Measurements from ENCODE around the gene CDON. TPM values are rescaled to one million over a fixed set of nuclear protein-coding genes. Genes with fewer than 3 reads are reported as not detected.

The CDON gene
- total and polyA plus RNA-seq, 2 donors (not counting 3 experiments of a cell fraction or from before 2014, with no cell fraction given) = 1.6 to 3.8 TPM

DNA sequence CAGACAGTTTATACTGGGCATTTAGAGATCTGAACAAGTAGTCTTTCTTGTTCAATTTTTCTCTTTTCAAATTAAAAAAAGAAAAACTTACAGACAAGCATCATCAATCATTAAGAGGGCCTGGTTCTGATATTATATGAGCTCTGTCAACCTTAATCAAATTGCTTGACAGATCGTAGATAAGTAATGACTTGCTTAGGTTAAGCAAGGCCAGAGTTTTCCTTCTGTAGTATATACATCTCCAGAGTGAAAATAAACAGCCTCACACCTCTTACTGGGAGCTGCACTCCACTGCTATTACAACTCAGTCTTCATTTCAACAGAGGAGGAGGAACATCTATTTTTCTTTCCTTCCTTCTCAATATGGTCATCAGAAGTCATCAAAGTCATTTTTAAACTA is 13.5 kb downstream of the CDON start:
- Histone ChIP-seq H4K20me1 (replicated peaks; ENCODE audit: control insufficient read depth, extremely low read depth, insufficient read depth, low read length) (no peaks in the 10 kb centered on the region), H3K27me3 (ENCODE audit: control insufficient read depth in 2 of 2, insufficient read depth in 2 of 2, low read length in 2 of 2) (peaks cover 2 to 4% of the 10 kb centered on the region in 2 experiments), H3K9ac (replicated peaks; ENCODE audit: extremely low read depth, insufficient read depth, low read length) (no peak overlapping the region), H3K4me2 (ENCODE audit: insufficient read depth, low read length) (no peak overlapping the region), H3K4me3 (replicated peaks in 1 of 3; ENCODE audit: insufficient read depth in 1 of 3, low read depth in 1 of 3, low read length in 3 of 3) (no peak overlapping the region), H3K79me2 (ENCODE audit: control insufficient read depth, insufficient read depth, low read length) (no peaks in the 10 kb centered on the region), H3K9me3 (replicated peaks; ENCODE audit: control insufficient read depth, insufficient read depth, low read length) (no peaks in the 10 kb centered on the region), H3K36me3 (ENCODE audit: control insufficient read depth in 2 of 2, extremely low read depth in 1 of 2, insufficient read depth in 2 of 2, low read length in 2 of 2) (no peaks in the 10 kb centered on the region), H3K27ac (ENCODE audit: insufficient read depth, low read depth, low read length) (no peak overlapping the region), H2AFZ (ENCODE audit: low read depth, low read length) (no peak overlapping the region), H3K9me1 (replicated peaks; ENCODE audit: control insufficient read depth, extremely low read depth, insufficient read depth, low read length) (no peaks in the 10 kb centered on the region), H3K4me1 (ENCODE audit: control insufficient read depth, extremely low read depth, insufficient read depth, low read length) (no peaks in the 10 kb centered on the region)
- ChIA-PET POLR2A (no interaction called here), CTCF (interaction anchor here (0.8 kb wide), 1 partner anchor 13 kb away, joined by 3 read pairs; no protein-coding TSS in a partner anchor)
- dilution Hi-C loops (cut with MboI; ENCODE audit: extremely low pct_ligation_motif_present, low sequenced_read_pairs) (no loop called here), intact Hi-C loops (cut with micrococcal nuclease) (no loop called here)
- BruUV-seq (replicated peaks) = no TSS peak
- no peak for DNase-seq (ENCODE audit: low read depth, low spot score)
- no peak for FAIRE-seq
- no peak for TF ChIP-seq GATA2 (IDR thresholded peaks at IDR 0.05; ENCODE audit: insufficient read depth, insufficient read length, low read depth, low read length)
- TF ChIP-seq JUN (IDR thresholded peaks at IDR 0.05; ENCODE audit: borderline replicate concordance, insufficient read depth, insufficient read length, low read depth) = no peak
- TF ChIP-seq POLR2A (IDR thresholded peaks at IDR 0.05; ENCODE audit: low read depth, low read length) = no peak
- no peak for TF ChIP-seq CTCF (IDR thresholded peaks at IDR 0.05; ENCODE audit: extremely low read depth in 1 of 2, insufficient read depth in 1 of 2, low read depth in 1 of 2, low read length in 2 of 2)
- TF ChIP-seq, protein P1, sequence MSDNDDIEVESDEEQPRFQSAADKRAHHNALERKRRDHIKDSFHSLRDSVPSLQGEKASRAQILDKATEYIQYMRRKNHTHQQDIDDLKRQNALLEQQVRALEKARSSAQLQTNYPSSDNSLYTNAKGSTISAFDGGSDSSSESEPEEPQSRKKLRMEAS (IDR thresholded peaks at IDR 0.05; ENCODE audit: insufficient read depth, insufficient read length) = no peak
- TF ChIP-seq POLR2AphosphoS5 (IDR thresholded peaks at IDR 0.05; ENCODE audit: insufficient read depth, low read depth, low read length) = no peak
- TF ChIP-seq EZH2 (IDR thresholded peaks at IDR 0.05; ENCODE audit: borderline replicate concordance, low read depth, low read length, severe bottlenecking) = no peak
- TF ChIP-seq MYC (IDR thresholded peaks at IDR 0.05; ENCODE audit: low read depth, low read length) = no peak
- no peak for TF ChIP-seq FOS (IDR thresholded peaks at IDR 0.05; ENCODE audit: borderline replicate concordance, insufficient read depth, low read length)
